Tibial artery (tissue), 4 donors: ENCODE data around the gene KIFBP.

Experiments
- DNase-seq, 2 donors: peaks; one replicate each; pipeline ENCODE4 v3.0.0-alpha.2; 2019
- H3K27ac ChIP-seq, 2 donors: fragments of 200-600 bp; sonication (generic) in 1 of 2; 1 replicate in 1 of 2; 2 replicates in 1 of 2; pipeline ENCODE4 v1.5.1; 2018 to 2019; ENCODE audit warnings: mild to moderate bottlenecking in 1 of 2
- H3K27me3 ChIP-seq, 2 donors: fragments of 200-600 bp; sonication (generic) in 1 of 2; one replicate each; pipeline versions ENCODE4 v1.5.1 to v1.6.0; 2016 to 2019
- H3K36me3 ChIP-seq, 3 donors: fragments of 200-600 bp; sonication (generic) in 2 of 3; one replicate each; pipeline ENCODE4 v1.5.1; 2016 to 2019; ENCODE audit warnings: mild to moderate bottlenecking in 2 of 3
- H3K4me1 ChIP-seq, 4 donors: fragments of 200-600 bp; sonication (generic) in 2 of 4; 1 replicate in 3 of 4; 2 replicates in 1 of 4; pipeline ENCODE4 v1.5.1; 2016 to 2019
- H3K4me3 ChIP-seq, 2 donors: fragments of 200-600 bp; sonication (generic) in 1 of 2; 1 replicate in 1 of 2; 2 replicates in 1 of 2; pipeline ENCODE4 v1.5.1; 2018 to 2019; ENCODE audit warnings: mild to moderate bottlenecking in 2 of 2
- H3K9me3 ChIP-seq, 3 donors: fragments of 200-600 bp; sonication (generic) in 1 of 3; one replicate each; pipeline ENCODE4 v1.5.1; 2016 to 2019
- intact Hi-C: fragments of 100-400 bp; cut with DNase I; formaldehyde crosslinking; loops from one replicate; pipeline ENCODE4 v1.15.0; 2023; ENCODE audit warnings: low total_unique reads
- TF ChIP-seq, protein P1 (sequence below), 2 experiments: fragments of 200-600 bp in 1 of 2; fragments of 450-650 bp in 1 of 2; IDR thresholded peaks; one replicate each; pipeline ENCODE4 v1.5.1; 2017 to 2019; ENCODE audit warnings: antibody characterized with exemption in 2 of 2, mild to moderate bottlenecking in 1 of 2, moderate library complexity in 1 of 2

Gene KIFBP

DNA sequence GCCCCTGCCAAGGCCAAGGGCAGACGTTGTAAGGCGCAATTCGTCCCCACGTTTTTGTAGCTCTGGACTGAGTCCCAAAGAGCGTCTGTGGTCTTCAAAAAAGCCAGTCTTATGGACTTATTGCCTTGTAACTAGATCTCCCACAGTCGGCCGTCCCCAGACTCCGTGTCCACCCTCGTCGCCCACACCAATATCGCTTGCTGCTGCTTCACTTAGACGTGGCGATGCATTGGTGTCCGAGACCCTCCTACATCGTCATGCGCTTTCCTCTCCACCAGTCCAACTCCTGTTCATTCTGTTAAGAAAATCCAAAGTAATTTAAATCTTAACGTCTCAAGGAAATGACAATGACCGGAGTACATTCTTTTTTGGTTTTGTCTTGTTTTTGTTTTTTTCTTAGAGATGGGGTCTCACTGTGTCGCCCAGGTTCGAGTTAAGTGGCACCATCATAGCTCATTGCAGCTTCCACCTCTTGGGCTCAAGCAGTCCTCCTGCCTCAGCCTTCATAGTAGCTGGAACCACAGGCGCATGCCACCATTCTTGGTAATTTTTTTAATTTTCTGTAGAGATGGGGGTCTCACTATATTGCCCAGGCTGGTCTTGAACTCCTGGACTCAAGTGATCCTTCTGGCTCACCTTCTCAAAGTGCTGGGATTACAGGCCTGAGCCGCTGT is 851 bp downstream of the KIFBP start:
- H3K27ac ChIP-seq: peak overlapping the region; percentile 90 to 98
- peak in 1 of 2 donors; percentile 68 for DNase-seq
- H3K36me3 ChIP-seq: peaks cover 0 to 10% (median 5%) of the 10 kb centered on the region in 3 donors
- H3K9me3 ChIP-seq: no peaks in the 10 kb centered on the region
- intact Hi-C loops: loop anchor here (10.0 kb wide), 1 partner anchor 105 kb away; no protein-coding TSS in a partner anchor
- peak overlapping the region; percentile 80 to 99 for H3K4me3 ChIP-seq
- TF ChIP-seq, protein P1, sequence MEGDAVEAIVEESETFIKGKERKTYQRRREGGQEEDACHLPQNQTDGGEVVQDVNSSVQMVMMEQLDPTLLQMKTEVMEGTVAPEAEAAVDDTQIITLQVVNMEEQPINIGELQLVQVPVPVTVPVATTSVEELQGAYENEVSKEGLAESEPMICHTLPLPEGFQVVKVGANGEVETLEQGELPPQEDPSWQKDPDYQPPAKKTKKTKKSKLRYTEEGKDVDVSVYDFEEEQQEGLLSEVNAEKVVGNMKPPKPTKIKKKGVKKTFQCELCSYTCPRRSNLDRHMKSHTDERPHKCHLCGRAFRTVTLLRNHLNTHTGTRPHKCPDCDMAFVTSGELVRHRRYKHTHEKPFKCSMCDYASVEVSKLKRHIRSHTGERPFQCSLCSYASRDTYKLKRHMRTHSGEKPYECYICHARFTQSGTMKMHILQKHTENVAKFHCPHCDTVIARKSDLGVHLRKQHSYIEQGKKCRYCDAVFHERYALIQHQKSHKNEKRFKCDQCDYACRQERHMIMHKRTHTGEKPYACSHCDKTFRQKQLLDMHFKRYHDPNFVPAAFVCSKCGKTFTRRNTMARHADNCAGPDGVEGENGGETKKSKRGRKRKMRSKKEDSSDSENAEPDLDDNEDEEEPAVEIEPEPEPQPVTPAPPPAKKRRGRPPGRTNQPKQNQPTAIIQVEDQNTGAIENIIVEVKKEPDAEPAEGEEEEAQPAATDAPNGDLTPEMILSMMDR (IDR thresholded peaks at IDR 0.05): no peak
- no peaks in the 10 kb centered on the region for H3K27me3 ChIP-seq
- peaks cover 0 to 51% (median 45%) of the 10 kb centered on the region in 4 donors for H3K4me1 ChIP-seq

DNA sequence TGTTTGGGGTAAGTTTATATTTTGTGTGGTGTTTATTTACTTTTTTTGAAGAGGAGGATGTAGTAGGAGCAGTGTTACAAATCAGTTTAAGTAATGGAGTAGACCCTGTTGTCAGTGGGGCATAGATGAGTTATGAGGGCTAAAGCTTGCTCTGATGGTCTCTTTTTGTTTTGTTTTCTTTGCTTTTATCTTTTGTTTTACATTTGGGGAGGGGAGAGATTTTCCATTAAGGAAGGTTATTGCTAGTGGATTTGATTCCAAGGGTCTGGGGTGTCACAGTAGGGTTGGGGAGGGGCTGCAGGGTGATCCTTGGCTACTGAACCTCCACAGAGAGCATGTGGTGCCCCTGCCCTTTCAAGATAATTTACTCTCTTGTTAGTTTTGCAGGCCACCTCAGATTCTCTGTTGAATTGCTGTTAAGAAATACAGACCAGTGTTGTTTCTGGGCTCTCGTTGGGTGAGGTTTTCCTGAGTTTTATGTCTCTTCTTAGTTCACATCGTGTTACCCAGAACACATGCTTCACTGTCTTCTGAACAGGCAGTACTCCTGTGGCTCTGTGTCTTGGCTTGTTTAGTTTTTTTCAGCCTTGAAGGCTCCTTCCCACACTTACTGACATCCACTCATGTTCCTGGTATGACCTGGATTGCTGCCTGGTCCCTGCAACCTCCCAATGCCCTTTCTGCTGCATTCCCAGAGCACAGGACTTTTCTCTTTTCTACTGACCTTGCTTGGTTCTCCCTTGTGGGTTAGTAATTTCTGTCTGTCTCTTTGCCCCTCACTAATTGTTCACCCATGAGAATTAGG is 4.2 kb downstream of the KIFBP start:
- TF ChIP-seq, protein P1 (IDR thresholded peaks at IDR 0.05): no peak
- peak; percentile 65 to 87 for DNase-seq
- H3K27ac ChIP-seq: peak overlapping the region; percentile 79 to 98
- intact Hi-C loops: no loop called here
- peak overlapping the region in 1 of 2 donors; percentile 11 for H3K4me3 ChIP-seq
- no peaks in the 10 kb centered on the region for H3K9me3 ChIP-seq
- no peaks in the 10 kb centered on the region for H3K36me3 ChIP-seq
- no peaks in the 10 kb centered on the region for H3K27me3 ChIP-seq
- peaks cover 0 to 84% (median 48%) of the 10 kb centered on the region in 4 donors for H3K4me1 ChIP-seq

DNA sequence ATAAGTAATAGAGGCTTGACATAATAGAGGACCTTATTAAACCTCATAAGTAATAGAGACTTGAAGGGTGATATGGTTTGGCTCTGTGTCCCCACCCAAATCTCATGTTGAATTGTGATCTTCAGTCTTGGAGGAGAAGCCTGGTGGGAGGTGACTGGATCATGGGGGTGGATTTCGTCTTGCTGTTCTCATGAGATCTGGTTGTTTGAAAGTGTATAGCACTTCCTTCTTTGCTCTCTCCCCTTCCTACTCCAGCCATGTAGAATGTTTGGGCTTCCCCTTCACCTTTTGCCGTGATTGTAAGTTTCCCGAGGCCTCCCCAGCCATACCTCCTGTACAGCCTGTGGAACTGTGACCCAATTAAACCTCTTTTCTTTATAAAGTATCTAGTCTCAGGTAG is 8.6 kb downstream of the KIFBP start:
- Histone ChIP-seq H3K36me3 (peaks cover 13 to 23% (median 20%) of the 10 kb centered on the region in 3 donors), H3K4me3 (no peak overlapping the region), H3K4me1 (peaks cover 0 to 70% (median 22%) of the 10 kb centered on the region in 4 donors), H3K27me3 (no peaks in the 10 kb centered on the region), H3K9me3 (no peaks in the 10 kb centered on the region), H3K27ac (peak overlapping the region; percentile 33 to 43)
- intact Hi-C loops: no loop called here
- no peak for DNase-seq
- TF ChIP-seq, protein P1 (IDR thresholded peaks at IDR 0.05): no peak

DNA sequence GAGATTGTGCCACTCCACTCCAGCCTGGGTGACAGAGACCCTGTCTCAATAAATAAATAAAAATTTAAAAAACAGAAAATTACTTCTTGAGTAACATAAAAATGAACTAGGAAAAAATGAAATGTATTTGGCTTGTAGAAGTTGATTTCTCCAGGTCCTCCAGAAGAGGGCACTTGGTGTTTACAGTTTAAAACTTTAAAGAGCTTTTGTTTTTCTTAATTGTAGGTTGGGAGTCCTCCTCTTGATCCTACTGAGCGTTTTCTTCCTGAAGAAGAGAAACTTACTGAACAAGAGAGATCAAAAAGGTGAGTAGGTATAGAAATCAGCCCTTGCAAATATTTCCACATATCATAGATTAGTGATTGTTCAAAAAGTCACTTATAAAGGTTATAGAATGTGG is 16.2 kb downstream of the KIFBP start:
- Histone ChIP-seq H3K4me3 (no peak overlapping the region), H3K4me1 (peaks cover 0 to 5% (median 0%) of the 10 kb centered on the region in 4 donors), H3K27ac (no peak overlapping the region), H3K9me3 (no peaks in the 10 kb centered on the region), H3K36me3 (peaks cover 34 to 61% (median 42%) of the 10 kb centered on the region in 3 donors), H3K27me3 (no peaks in the 10 kb centered on the region)
- DNase-seq: no peak
- intact Hi-C loops: loop anchor here (5.0 kb wide), 1 partner anchor 87 kb away; no protein-coding TSS in a partner anchor
- TF ChIP-seq, protein P1 (IDR thresholded peaks at IDR 0.05): peak; percentile 47 to 59

DNA sequence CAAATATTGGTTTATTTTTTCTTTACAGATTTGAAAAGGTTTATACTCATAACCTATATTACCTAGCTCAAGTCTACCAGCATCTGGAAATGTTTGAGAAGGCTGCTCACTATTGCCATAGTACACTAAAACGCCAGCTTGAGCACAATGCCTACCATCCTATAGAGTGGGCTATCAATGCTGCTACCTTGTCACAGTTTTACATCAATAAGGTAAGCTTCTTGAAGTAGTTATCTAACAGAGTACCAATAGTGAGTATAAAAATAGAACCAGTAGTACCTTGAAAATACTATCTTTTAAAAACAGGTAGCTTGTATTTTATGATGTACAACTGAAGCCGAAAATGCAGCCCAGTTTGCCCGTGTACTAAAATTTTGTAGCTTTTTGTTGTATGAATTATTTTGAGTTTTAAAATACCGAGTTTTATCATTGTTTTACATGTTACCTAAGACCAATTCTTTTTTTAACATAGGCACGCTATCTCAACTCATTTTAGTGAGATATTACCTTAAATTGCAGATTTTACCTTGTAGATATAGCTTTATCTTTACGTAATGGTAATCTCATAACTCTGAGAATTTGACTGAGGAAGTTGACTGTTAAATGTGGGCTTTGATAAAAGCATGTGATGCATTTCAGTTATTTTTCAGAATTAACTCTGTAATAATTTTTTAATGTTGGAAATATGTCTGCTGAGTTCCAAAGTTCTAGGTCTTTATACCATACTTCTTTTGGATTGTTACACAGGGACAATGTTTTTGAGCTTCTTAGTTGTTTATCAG is 17.3 kb downstream of the KIFBP start:
- Histone ChIP-seq H3K27ac (no peak overlapping the region), H3K27me3 (no peaks in the 10 kb centered on the region), H3K9me3 (no peaks in the 10 kb centered on the region), H3K36me3 (peaks cover 32 to 59% (median 36%) of the 10 kb centered on the region in 3 donors), H3K4me3 (no peak overlapping the region), H3K4me1 (peaks cover 0 to 5% (median 0%) of the 10 kb centered on the region in 4 donors)
- TF ChIP-seq, protein P1 (IDR thresholded peaks at IDR 0.05): no peak
- intact Hi-C loops: loop anchor here (5.0 kb wide), 1 partner anchor 86 kb away; no protein-coding TSS in a partner anchor
- DNase-seq: no peak
